Vagina (tissue), 2 donors: ENCODE measurements around the gene MYCN. TPM values are rescaled to one million over a fixed set of nuclear protein-coding genes. Genes with fewer than 3 reads are reported as not detected.
"Not testable (repeated sequence)": the region's sequence is repeated elsewhere in the genome, so short reads cannot be mapped to it uniquely, and the experiment has no call there.

Experiments used
- DNase-seq, 2 donors: peaks; one replicate each; pipeline ENCODE4 v3.0.0-alpha.2; 2017; ENCODE audit errors: extremely low spot score in 2 of 2
- H3K27ac ChIP-seq: fragments of 200-600 bp; sonication (generic); one replicate; pipeline ENCODE4 v1.5.1; 2019
- H3K27me3 ChIP-seq: fragments of 200-600 bp; sonication (generic); one replicate; pipeline ENCODE4 v1.5.1; 2019
- H3K36me3 ChIP-seq, 2 donors: fragments of 200-600 bp; sonication (generic); one replicate each; pipeline ENCODE4 v1.5.1; 2017 to 2019
- H3K4me1 ChIP-seq: fragments of 200-600 bp; sonication (generic); one replicate; pipeline ENCODE4 v1.5.1; 2019
- H3K4me3 ChIP-seq, 2 donors: fragments of 200-600 bp; sonication (generic); 1 replicate in 1 of 2; 2 replicates in 1 of 2; pipeline ENCODE4 v1.5.1; 2016 to 2019
- H3K9me3 ChIP-seq: fragments of 200-600 bp; sonication (generic); one replicate; pipeline ENCODE4 v1.5.1; 2019
- CTCF ChIP-seq, 3 experiments: fragments of 450-650 bp in 2 of 3; fragments of 200-600 bp in 1 of 3; sonication (generic) in 1 of 3; IDR thresholded peaks; one replicate each; pipeline ENCODE4 v1.5.1; 2017 to 2019; ENCODE audit warnings: antibody characterized with exemption in 3 of 3, mild to moderate bottlenecking in 2 of 3, moderate library complexity in 2 of 3
- POLR2A ChIP-seq, 2 donors: fragments of 450-650 bp; IDR thresholded peaks; one replicate each; pipeline ENCODE4 v1.6.1; 2017; ENCODE audit warnings: antibody characterized with exemption in 2 of 2, mild to moderate bottlenecking in 2 of 2, moderate library complexity in 2 of 2
- POLR2AphosphoS5 ChIP-seq, 2 donors: sonication (generic); formaldehyde crosslinking; IDR thresholded peaks; one replicate each; pipeline ENCODE4 v1.9.0; 2017; ENCODE audit warnings: antibody characterized with exemption in 2 of 2, mild to moderate bottlenecking in 2 of 2, low read depth in 1 of 2; ENCODE audit not compliant: insufficient read depth in 1 of 2
- intact Hi-C: fragments of 100-400 bp; cut with DNase I; formaldehyde crosslinking; loops from one replicate; pipeline ENCODE4 v1.15.1; 2023
- total RNA-seq: library from RNA; depleted of rRNA; stranded (reverse); fragments of >200 nt; gene quantifications from one replicate; pipeline ENCODE4 v1.2.3, GENCODE V29; 2016

Gene MYCN
- total RNA-seq, 1 donor from 2014 or later: 2.0 TPM

GRCh38 chr2:15956751-15957736, 16.7 kb downstream of the MYCN start:
- Histone ChIP-seq H3K9me3 (no peaks in the 10 kb centered on the region), H3K36me3 (no peaks in the 10 kb centered on the region), H3K4me3 (no peak overlapping the region), H3K27ac (no peak overlapping the region), H3K27me3 (no peaks in the 10 kb centered on the region), H3K4me1 (no peaks in the 10 kb centered on the region)
- no peak for DNase-seq
- intact Hi-C loops: no loop called here
- TF ChIP-seq CTCF (IDR thresholded peaks at IDR 0.05) (no peak), POLR2AphosphoS5 (IDR thresholded peaks at IDR 0.05; ENCODE audit: insufficient read depth in 1 of 2, low read depth in 1 of 2) (no peak), POLR2A (IDR thresholded peaks at IDR 0.05) (no peak)

- H3K27ac ChIP-seq: no peak overlapping the region
- intact Hi-C loops: no loop called here
- no peaks in the 10 kb centered on the region for H3K4me1 ChIP-seq
- no peak for DNase-seq
- TF ChIP-seq POLR2A (IDR thresholded peaks at IDR 0.05) (no peak), POLR2AphosphoS5 (IDR thresholded peaks at IDR 0.05; ENCODE audit: insufficient read depth in 1 of 2, low read depth in 1 of 2) (no peak), CTCF (IDR thresholded peaks at IDR 0.05) (no peak)
- H3K36me3 ChIP-seq: no peaks in the 10 kb centered on the region
- H3K27me3 ChIP-seq: no peaks in the 10 kb centered on the region
- no peak overlapping the region for H3K4me3 ChIP-seq
- no peaks in the 10 kb centered on the region for H3K9me3 ChIP-seq
Observed at GRCh38 chr2:15957881-15958713, 17.7 kb downstream of the MYCN start.

- Histone ChIP-seq H3K4me1 (no peaks in the 10 kb centered on the region), H3K36me3 (no peaks in the 10 kb centered on the region), H3K4me3 (no peak overlapping the region), H3K27ac (no peak overlapping the region), H3K27me3 (no peaks in the 10 kb centered on the region), H3K9me3 (no peaks in the 10 kb centered on the region)
- TF ChIP-seq POLR2AphosphoS5 (IDR thresholded peaks at IDR 0.05; ENCODE audit: insufficient read depth in 1 of 2, low read depth in 1 of 2): no peak
- no peak for TF ChIP-seq CTCF (IDR thresholded peaks at IDR 0.05)
- TF ChIP-seq POLR2A (IDR thresholded peaks at IDR 0.05): no peak
- DNase-seq: no peak
- intact Hi-C loops: no loop called here
Observed at GRCh38 chr2:15959331-15960153, 19.2 kb downstream of the MYCN start.

GRCh38 chr2:15960154-15960520, 19.8 kb downstream of the MYCN start:
- H3K27me3 ChIP-seq, DNase-seq, H3K36me3 ChIP-seq, intact Hi-C loops, H3K4me3 ChIP-seq, H3K4me1 ChIP-seq, H3K27ac ChIP-seq, H3K9me3 ChIP-seq: not testable (repeated sequence)

- H3K27me3 ChIP-seq, H3K9me3 ChIP-seq, H3K4me3 ChIP-seq, intact Hi-C loops, H3K4me1 ChIP-seq, H3K36me3 ChIP-seq, H3K27ac ChIP-seq, DNase-seq: not testable (repeated sequence)
Observed at GRCh38 chr2:15963109-15963976, 23.0 kb downstream of the MYCN start.
